ENCODE data around the gene KCNK13. TPM values are rescaled to one million over a fixed set of nuclear protein-coding genes. Genes with fewer than 3 reads are reported as not detected.

KCNK13 gene
- total RNA-seq, 1 donor from 2014 or later, result 0.81 TPM

DNA sequence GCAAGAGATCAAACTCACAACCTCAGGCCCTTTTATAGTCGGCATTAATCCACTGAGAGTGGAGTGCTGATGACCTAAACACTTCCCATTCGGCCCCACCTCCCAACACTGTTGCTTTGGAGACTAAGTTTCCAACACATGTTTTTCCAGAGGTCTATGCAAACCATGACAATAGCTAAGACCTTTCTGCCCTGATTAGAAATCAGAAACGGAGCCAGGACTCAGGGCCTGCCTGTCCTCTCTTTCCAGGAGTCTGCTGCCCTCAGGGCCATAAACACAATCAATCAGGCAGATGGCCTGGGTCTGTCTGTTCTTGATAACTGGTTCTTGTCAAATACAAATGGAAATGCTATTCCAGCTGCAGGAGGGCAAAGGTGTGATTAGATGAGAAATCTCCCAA, 97.4 kb downstream of the KCNK13 start:
- no peak for ATAC-seq
- no peak overlapping the region for H3K27ac ChIP-seq
- intact Hi-C loops (cut with DNase I), result no loop called here
- no peaks in the 10 kb centered on the region for H3K4me1 ChIP-seq
- H3K9me3 ChIP-seq, result no peaks in the 10 kb centered on the region
- no peak overlapping the region for H3K4me3 ChIP-seq
- no peak for DNase-seq
- no peaks in the 10 kb centered on the region for H3K36me3 ChIP-seq
- peaks cover 7% of the 10 kb centered on the region for H3K27me3 ChIP-seq
- TF ChIP-seq, protein P1, sequence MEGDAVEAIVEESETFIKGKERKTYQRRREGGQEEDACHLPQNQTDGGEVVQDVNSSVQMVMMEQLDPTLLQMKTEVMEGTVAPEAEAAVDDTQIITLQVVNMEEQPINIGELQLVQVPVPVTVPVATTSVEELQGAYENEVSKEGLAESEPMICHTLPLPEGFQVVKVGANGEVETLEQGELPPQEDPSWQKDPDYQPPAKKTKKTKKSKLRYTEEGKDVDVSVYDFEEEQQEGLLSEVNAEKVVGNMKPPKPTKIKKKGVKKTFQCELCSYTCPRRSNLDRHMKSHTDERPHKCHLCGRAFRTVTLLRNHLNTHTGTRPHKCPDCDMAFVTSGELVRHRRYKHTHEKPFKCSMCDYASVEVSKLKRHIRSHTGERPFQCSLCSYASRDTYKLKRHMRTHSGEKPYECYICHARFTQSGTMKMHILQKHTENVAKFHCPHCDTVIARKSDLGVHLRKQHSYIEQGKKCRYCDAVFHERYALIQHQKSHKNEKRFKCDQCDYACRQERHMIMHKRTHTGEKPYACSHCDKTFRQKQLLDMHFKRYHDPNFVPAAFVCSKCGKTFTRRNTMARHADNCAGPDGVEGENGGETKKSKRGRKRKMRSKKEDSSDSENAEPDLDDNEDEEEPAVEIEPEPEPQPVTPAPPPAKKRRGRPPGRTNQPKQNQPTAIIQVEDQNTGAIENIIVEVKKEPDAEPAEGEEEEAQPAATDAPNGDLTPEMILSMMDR (IDR thresholded peaks at IDR 0.05), result no peak

GRCh38 chr14:90159688-90160087, 97.9 kb downstream of the KCNK13 start:
- H3K4me3 ChIP-seq, result no peak overlapping the region
- DNase-seq (no peak), ATAC-seq (no peak)
- TF ChIP-seq, protein P1 (IDR thresholded peaks at IDR 0.05), result no peak
- H3K4me1 ChIP-seq, result no peaks in the 10 kb centered on the region
- H3K27me3 ChIP-seq, result peaks cover 7% of the 10 kb centered on the region
- no peaks in the 10 kb centered on the region for H3K36me3 ChIP-seq
- no peaks in the 10 kb centered on the region for H3K9me3 ChIP-seq
- no peak overlapping the region for H3K27ac ChIP-seq
- intact Hi-C loops (cut with DNase I), result no loop called here

GRCh38 chr14:90161129-90161528, 99.3 kb downstream of the KCNK13 start:
- H3K27ac ChIP-seq, result no peak overlapping the region
- H3K4me3 ChIP-seq, result no peak overlapping the region
- TF ChIP-seq, protein P1 (IDR thresholded peaks at IDR 0.05), result no peak
- peaks cover 7% of the 10 kb centered on the region for H3K27me3 ChIP-seq
- ATAC-seq (no peak), DNase-seq (no peak)
- no peaks in the 10 kb centered on the region for H3K9me3 ChIP-seq
- intact Hi-C loops (cut with DNase I), result no loop called here
- no peaks in the 10 kb centered on the region for H3K4me1 ChIP-seq
- H3K36me3 ChIP-seq, result no peaks in the 10 kb centered on the region

DNA sequence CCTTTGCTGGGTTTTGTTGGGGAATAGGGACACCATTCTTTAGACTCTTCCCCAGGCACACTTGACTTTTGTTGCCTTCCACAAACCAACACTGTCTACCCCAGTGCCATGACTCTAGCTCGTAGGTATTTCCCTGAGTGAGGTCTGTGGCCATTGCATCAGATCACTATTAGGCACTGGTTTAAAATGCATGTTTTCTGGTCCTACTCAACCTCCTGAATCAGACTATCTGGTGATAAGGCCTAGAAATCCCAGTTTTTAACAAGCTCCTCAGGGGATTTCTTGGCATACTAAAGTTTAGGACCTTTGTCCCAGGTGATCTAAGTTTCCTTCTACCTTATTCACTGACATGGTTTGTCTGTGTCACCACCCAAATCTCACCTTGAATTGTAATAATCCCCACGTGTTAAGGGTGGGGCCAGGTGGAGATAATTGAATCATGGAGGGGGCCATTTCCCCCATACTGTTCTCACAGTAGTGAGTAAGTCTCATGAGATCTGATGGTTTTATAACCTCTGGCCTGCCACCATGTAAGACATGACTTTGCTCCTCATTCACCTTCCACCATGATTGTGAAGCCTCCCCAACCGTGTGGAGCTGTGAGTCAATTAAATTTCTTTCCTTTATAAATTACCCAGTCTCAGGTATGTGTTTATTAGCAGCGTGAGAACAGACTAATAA, 106.8 kb downstream of the KCNK13 start:
- ATAC-seq, result no peak
- H3K27ac ChIP-seq, result no peak overlapping the region
- intact Hi-C loops (cut with DNase I), result no loop called here

GRCh38 chr14:90175631-90176030, 113.8 kb downstream of the KCNK13 start:
- intact Hi-C loops (cut with DNase I), result no loop called here
- no peak for DNase-seq
- H3K36me3 ChIP-seq, result no peaks in the 10 kb centered on the region
- no peaks in the 10 kb centered on the region for H3K4me1 ChIP-seq
- TF ChIP-seq, protein P1 (IDR thresholded peaks at IDR 0.05), result no peak
- no peak overlapping the region for H3K27ac ChIP-seq
- H3K27me3 ChIP-seq, result peaks cover 7% of the 10 kb centered on the region
- H3K4me3 ChIP-seq, result no peak overlapping the region
- H3K9me3 ChIP-seq, result no peaks in the 10 kb centered on the region
- no peak for ATAC-seq

More for the DNA sequence above, 106.8 kb downstream of the KCNK13 start:
- Histone ChIP-seq H3K4me3 (no peak overlapping the region), H3K36me3 (no peaks in the 10 kb centered on the region), H3K9me3 (no peaks in the 10 kb centered on the region), H3K27me3 (peaks cover 21% of the 10 kb centered on the region), H3K4me1 (no peaks in the 10 kb centered on the region)
- TF ChIP-seq, protein P1 (IDR thresholded peaks at IDR 0.05), result no peak
- no peak for DNase-seq

Data from upper lobe of right lung (tissue), 1 donor.